ENCODE data around the gene FAM83G.

DNA sequence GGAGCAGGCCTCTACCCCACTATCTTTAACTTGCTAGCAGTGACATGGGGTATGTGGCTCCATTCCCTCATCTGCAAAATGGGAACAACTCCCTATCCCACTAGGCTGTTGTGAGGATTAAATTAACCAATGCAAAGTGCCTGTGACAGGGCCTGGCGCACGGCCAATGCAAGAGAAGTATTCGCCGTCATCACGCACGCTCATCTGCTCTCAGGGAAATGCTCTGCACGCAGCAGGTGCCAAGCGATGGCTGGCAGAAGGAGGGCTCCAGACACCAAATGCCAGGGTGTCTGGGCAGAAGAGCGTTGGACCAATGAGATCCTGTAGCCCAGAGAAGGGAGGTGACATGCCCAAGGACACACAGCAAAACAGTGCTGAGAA lies 17.3 kb downstream of the FAM83G start:
- TF ChIP-seq, protein P1, sequence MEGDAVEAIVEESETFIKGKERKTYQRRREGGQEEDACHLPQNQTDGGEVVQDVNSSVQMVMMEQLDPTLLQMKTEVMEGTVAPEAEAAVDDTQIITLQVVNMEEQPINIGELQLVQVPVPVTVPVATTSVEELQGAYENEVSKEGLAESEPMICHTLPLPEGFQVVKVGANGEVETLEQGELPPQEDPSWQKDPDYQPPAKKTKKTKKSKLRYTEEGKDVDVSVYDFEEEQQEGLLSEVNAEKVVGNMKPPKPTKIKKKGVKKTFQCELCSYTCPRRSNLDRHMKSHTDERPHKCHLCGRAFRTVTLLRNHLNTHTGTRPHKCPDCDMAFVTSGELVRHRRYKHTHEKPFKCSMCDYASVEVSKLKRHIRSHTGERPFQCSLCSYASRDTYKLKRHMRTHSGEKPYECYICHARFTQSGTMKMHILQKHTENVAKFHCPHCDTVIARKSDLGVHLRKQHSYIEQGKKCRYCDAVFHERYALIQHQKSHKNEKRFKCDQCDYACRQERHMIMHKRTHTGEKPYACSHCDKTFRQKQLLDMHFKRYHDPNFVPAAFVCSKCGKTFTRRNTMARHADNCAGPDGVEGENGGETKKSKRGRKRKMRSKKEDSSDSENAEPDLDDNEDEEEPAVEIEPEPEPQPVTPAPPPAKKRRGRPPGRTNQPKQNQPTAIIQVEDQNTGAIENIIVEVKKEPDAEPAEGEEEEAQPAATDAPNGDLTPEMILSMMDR (IDR thresholded peaks at IDR 0.05), result no peak
- no peak for TF ChIP-seq POLR2A (IDR thresholded peaks at IDR 0.05)
